B cell (primary cell): Measurements from ENCODE around the gene DLG1. TPM values are rescaled to one million over a fixed set of nuclear protein-coding genes. Genes with fewer than 3 reads are reported as not detected.

ENCODE experiments used
- ATAC-seq: fragments of 200-7000 bp; cut with Tn5 transposase; one replicate; pipeline ENCODE4 v1.10.0; 2021; ENCODE audit warnings: low read depth, mild to moderate bottlenecking, moderate number of reproducible peaks, moderate library complexity
- CTCF ChIA-PET: fragments of 350-600 bp; sonication (Branson Sonifier 250); formaldehyde crosslinking; loops from one replicate; lab custom pipeline; 2021; ENCODE audit warnings: antibody characterized with exemption, inconsistent platforms; lab: Charles Lee
- POLR2A ChIA-PET: fragments of 350-600 bp; sonication (Branson Sonifier 250); formaldehyde crosslinking; loops from one replicate; lab custom pipeline; 2021; ENCODE audit warnings: antibody characterized with exemption; lab: Charles Lee
- DNase-seq: peaks from one replicate; pipeline ENCODE4 v3.0.0; 2013
- H2AFZ ChIP-seq: 2 replicates; pipeline ENCODE4 v1.6.1; 2012; ENCODE audit warnings: mild to moderate bottlenecking, low read depth, low read length; ENCODE audit not compliant: insufficient read depth, poor library complexity, severe bottlenecking
- H3K27ac ChIP-seq, 2 donors: 1 replicate in 1 of 2; 2 replicates in 1 of 2; pipeline ENCODE4 v1.5.1; 2012 to 2013; ENCODE audit warnings: low read length in 2 of 2, mild to moderate bottlenecking in 2 of 2, moderate library complexity in 1 of 2
- H3K27me3 ChIP-seq, 4 experiments: fragments of 200-600 bp in 1 of 4; sonication (generic) in 1 of 4; replicated peaks in 1 of 4; 1 replicate in 2 of 4; 2 replicates in 2 of 4; pipeline versions ENCODE4 v1.6.1 to v1.7.0; 2013 to 2016; ENCODE audit warnings: low read length in 3 of 4, mild to moderate bottlenecking in 2 of 4, mixed read lengths in 1 of 4, moderate library complexity in 1 of 4; ENCODE audit not compliant: insufficient read depth in 4 of 4, control insufficient read depth in 3 of 4; ENCODE audit errors: control extremely low read depth in 1 of 4
- H3K36me3 ChIP-seq, 2 experiments: replicated peaks in 1 of 2; 1 replicate in 1 of 2; 2 replicates in 1 of 2; pipeline versions ENCODE4 v1.6.1 to v1.7.1; 2013; ENCODE audit warnings: low read length in 1 of 2; ENCODE audit not compliant: insufficient read depth in 2 of 2, control insufficient read depth in 1 of 2; ENCODE audit errors: control extremely low read depth in 1 of 2, extremely low read depth in 1 of 2
- H3K4me1 ChIP-seq, 2 donors: fragments of 200-600 bp in 1 of 2; sonication (generic) in 1 of 2; 1 replicate in 1 of 2; 2 replicates in 1 of 2; pipeline versions ENCODE4 v1.5.1 to v1.6.1; 2013 to 2017; ENCODE audit warnings: low read length in 2 of 2; ENCODE audit not compliant: control insufficient read depth in 2 of 2, insufficient read depth in 2 of 2
- H3K4me2 ChIP-seq: replicated peaks from 2 replicates; pipeline ENCODE3; 2012; ENCODE audit warnings: mild to moderate bottlenecking, low read depth, low read length; ENCODE audit not compliant: poor library complexity, severe bottlenecking
- H3K4me3 ChIP-seq, 5 experiments: fragments of 200-600 bp in 1 of 5; sonication (generic) in 1 of 5; 1 replicate in 3 of 5; 2 replicates in 2 of 5; pipeline versions ENCODE4 v1.5.1 to v1.7.0; 2011 to 2016; ENCODE audit warnings: low read length in 4 of 5, mild to moderate bottlenecking in 4 of 5, low read depth in 2 of 5, control low read depth in 1 of 5, moderate library complexity in 1 of 5; ENCODE audit not compliant: insufficient read depth in 1 of 5; ENCODE audit errors: control extremely low read depth in 1 of 5, extremely low read depth in 1 of 5
- H3K79me2 ChIP-seq: fragments of 200-600 bp; sonication (generic); one replicate; pipeline ENCODE4 v1.6.0; 2016; ENCODE audit warnings: low read length; ENCODE audit not compliant: control insufficient read depth, insufficient read depth
- H3K9ac ChIP-seq: fragments of 200-600 bp; sonication (generic); 2 replicates; pipeline ENCODE4 v1.6.1; 2017; ENCODE audit warnings: mild to moderate bottlenecking, low read length, moderate library complexity
- H3K9me3 ChIP-seq, 3 donors: one replicate each; pipeline versions ENCODE4 v1.6.1 to v1.7.1; 2013; ENCODE audit warnings: low read length in 2 of 3; ENCODE audit not compliant: control insufficient read depth in 2 of 3, insufficient read depth in 1 of 3; ENCODE audit errors: control extremely low read depth in 1 of 3
- H4K20me1 ChIP-seq: 2 replicates; pipeline ENCODE4 v1.6.0; 2012; ENCODE audit warnings: mild to moderate bottlenecking, low read length; ENCODE audit not compliant: insufficient read depth, control insufficient read depth, poor library complexity, severe bottlenecking
- H3K27ac Mint-ChIP-seq: one replicate; pipeline ENCODE4 v1.8.0; 2021; ENCODE audit warnings: mixed read lengths
- H3K27me3 Mint-ChIP-seq: one replicate; pipeline ENCODE4 v1.8.0; 2021; ENCODE audit warnings: mixed read lengths
- H3K4me1 Mint-ChIP-seq: one replicate; pipeline ENCODE4 v1.8.0; 2021; ENCODE audit warnings: mixed read lengths
- H3K4me3 Mint-ChIP-seq: one replicate; pipeline ENCODE4 v1.8.0; 2021; ENCODE audit warnings: mixed read lengths
- H3K9me3 Mint-ChIP-seq: one replicate; pipeline ENCODE4 v1.8.0; 2022; ENCODE audit warnings: mixed read lengths; ENCODE audit not compliant: insufficient read depth
- EZH2 ChIP-seq: IDR thresholded peaks from 2 replicates; pipeline ENCODE4 v1.6.1; 2012; ENCODE audit warnings: borderline replicate concordance, low read depth, mild to moderate bottlenecking, moderate library complexity, low read length; ENCODE audit not compliant: insufficient read depth, poor library complexity, severe bottlenecking
- WGBS: methylation state at CpG from one replicate; pipeline ENCODE4 v1.1.5; 2013; ENCODE audit warnings: missing lambda C conversion rate; ENCODE audit not compliant: insufficient coverage; 5-methylcytosine and 5-hydroxymethylcytosine counted together
- intact Hi-C: fragments of 100-400 bp; cut with micrococcal nuclease; formaldehyde crosslinking; loops from one replicate; pipeline ENCODE4 v1.10.0; 2022
- polyA plus RNA-seq: library from polyadenylated mRNA; depleted of rRNA; stranded (reverse); fragments of >200 nt; gene quantifications from 2 replicates; pipeline ENCODE4 v1.2.3, GENCODE V29; 2012
- total RNA-seq, 2 donors: library from RNA; stranded (reverse); fragments of 120-200 nt in 1 of 2; gene quantifications; 1 replicate in 1 of 2; 2 replicates in 1 of 2; pipeline versions ENCODE4 v1.2.3 to v1.2.4, GENCODE V29; 2013 to 2022
- TF ChIP-seq, protein P1 (sequence below): fragments of 200-600 bp; IDR thresholded peaks from one replicate; pipeline ENCODE4 v1.8.0; 2022; ENCODE audit warnings: antibody characterized with exemption, mild to moderate bottlenecking

The DLG1 gene
- total and polyA plus RNA-seq, 2 donors (not counting 1 experiment from before 2014, with no cell fraction given) = 23.4 to 114 TPM

DNA sequence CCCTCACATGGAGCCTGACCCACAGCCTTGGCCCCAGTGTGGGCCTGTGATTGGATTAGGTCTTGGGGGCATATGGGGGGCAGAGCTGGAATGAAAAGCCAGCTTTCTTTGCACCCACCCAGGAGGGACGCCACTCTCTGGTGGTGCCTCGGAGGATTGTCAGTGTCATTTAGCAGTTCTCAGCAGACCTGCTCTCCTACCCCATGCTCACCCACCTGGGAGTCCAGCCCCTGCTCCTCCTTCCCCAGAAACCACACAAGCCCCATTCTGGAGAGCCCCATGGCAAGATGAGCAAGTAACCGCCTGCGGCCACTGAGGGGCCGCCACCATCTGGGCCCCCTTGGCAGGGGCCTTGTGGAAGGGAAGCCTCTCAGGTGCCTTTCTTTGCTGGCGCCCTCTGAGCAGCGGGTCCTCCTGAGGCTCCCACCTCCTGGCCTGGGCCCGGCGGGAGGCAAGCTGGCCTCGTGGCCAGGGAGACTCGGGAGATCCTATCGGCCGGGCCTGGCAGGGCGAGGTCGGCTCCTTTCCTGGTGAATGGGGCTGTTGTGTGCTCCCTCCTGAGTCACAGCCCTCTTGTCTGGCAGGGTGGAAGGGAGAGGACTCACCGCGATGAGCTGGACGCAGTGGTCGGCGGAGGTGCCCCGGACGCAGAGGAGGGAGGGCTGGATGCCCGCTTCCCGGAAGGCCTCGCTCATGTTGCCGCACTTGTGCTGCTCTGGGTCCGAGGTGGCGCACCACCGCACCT is 271.1 kb downstream of the DLG1 start:
- Histone ChIP-seq H3K27ac (no peak overlapping the region), H2AFZ (no peak overlapping the region), H3K36me3 (no peaks in the 10 kb centered on the region), H3K27me3 (peaks cover 0 to 74% (median 15%) of the 10 kb centered on the region in 4 experiments), H3K79me2 (no peaks in the 10 kb centered on the region), H3K4me1 (peaks cover 40 to 42% of the 10 kb centered on the region in 2 donors), H3K9me3 (peaks cover 0 to 13% (median 0%) of the 10 kb centered on the region in 3 donors), H3K4me3 (no peak overlapping the region), H3K4me2 (no peak overlapping the region), H3K9ac (no peak overlapping the region), H4K20me1 (peaks cover 5% of the 10 kb centered on the region)
- 98% methylated on average over 27 of the region's 29 CpGs for WGBS
- ATAC-seq (no peak), DNase-seq (peak; percentile 22)
- Mint-ChIP-seq H3K4me3 (no peak overlapping the region), H3K27me3 (peaks cover 43% of the 10 kb centered on the region), H3K4me1 (peaks cover 41% of the 10 kb centered on the region), H3K9me3 (no peaks in the 10 kb centered on the region), H3K27ac (peak overlapping the region; percentile 65)
- POLR2A ChIA-PET = no interaction called here
- CTCF ChIA-PET = no interaction called here
- intact Hi-C loops = no loop called here
- TF ChIP-seq EZH2 = no peak
- TF ChIP-seq, protein P1, sequence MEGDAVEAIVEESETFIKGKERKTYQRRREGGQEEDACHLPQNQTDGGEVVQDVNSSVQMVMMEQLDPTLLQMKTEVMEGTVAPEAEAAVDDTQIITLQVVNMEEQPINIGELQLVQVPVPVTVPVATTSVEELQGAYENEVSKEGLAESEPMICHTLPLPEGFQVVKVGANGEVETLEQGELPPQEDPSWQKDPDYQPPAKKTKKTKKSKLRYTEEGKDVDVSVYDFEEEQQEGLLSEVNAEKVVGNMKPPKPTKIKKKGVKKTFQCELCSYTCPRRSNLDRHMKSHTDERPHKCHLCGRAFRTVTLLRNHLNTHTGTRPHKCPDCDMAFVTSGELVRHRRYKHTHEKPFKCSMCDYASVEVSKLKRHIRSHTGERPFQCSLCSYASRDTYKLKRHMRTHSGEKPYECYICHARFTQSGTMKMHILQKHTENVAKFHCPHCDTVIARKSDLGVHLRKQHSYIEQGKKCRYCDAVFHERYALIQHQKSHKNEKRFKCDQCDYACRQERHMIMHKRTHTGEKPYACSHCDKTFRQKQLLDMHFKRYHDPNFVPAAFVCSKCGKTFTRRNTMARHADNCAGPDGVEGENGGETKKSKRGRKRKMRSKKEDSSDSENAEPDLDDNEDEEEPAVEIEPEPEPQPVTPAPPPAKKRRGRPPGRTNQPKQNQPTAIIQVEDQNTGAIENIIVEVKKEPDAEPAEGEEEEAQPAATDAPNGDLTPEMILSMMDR = no peak

DNA sequence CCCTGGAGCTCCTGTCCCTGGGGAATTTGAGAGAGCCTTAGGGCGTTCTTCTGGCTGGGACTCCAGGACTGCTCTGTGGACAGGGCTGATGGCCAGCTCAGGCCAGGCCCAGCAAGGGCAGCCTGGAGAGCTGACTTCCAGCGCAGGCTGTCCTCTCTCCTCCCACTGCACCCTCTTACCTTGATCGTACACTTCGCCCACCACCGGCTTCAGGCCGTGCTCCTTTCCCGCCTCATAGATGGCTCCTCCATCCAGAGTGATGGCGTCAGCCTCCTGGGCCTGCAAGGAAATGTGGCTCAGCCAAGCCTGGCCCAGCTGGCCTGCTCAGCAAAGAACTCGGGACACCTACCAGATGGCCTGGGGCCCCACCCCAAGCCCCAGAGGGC is 271.9 kb downstream of the DLG1 start:
- Histone ChIP-seq H3K27ac (no peak overlapping the region), H3K9me3 (peaks cover 0 to 13% (median 0%) of the 10 kb centered on the region in 3 donors), H2AFZ (no peak overlapping the region), H3K4me2 (no peak overlapping the region), H3K9ac (no peak overlapping the region), H3K27me3 (peaks cover 0 to 71% (median 12%) of the 10 kb centered on the region in 4 experiments), H3K36me3 (no peaks in the 10 kb centered on the region), H4K20me1 (peaks cover 5% of the 10 kb centered on the region), H3K79me2 (no peaks in the 10 kb centered on the region), H3K4me3 (no peak overlapping the region), H3K4me1 (peaks cover 41 to 42% of the 10 kb centered on the region in 2 donors)
- intact Hi-C loops = no loop called here
- H3K27ac Mint-ChIP-seq = no peak overlapping the region
- peaks cover 45% of the 10 kb centered on the region for H3K4me1 Mint-ChIP-seq
- H3K9me3 Mint-ChIP-seq = no peaks in the 10 kb centered on the region
- peaks cover 36% of the 10 kb centered on the region for H3K27me3 Mint-ChIP-seq
- no peak overlapping the region for H3K4me3 Mint-ChIP-seq
- POLR2A ChIA-PET = no interaction called here
- TF ChIP-seq, protein P1 = no peak
- no peak for TF ChIP-seq EZH2
- WGBS = 89% methylated on average over 9 of the region's 9 CpGs
- DNase-seq (no peak), ATAC-seq (no peak)
- CTCF ChIA-PET = no interaction called here
